Muscle of arm (tissue), 12 donors: ENCODE data around the gene IPCEF1. TPM values are rescaled to one million over a fixed set of nuclear protein-coding genes. Genes with fewer than 3 reads are reported as not detected.

Experiments used
- polyA plus RNA-seq, 12 donors: library from polyadenylated mRNA; unstranded; fragments of 120-200 nt; gene quantifications; one replicate each; pipeline ENCODE4 v1.2.1, GENCODE V29; 2013; ENCODE audit not compliant: insufficient read length in 12 of 12

Gene IPCEF1
- polyA plus RNA-seq, 12 donors: 0.74 to 2.4 (median 1.2) TPM; not detected in 2

Other genes starting within 250 kb of the IPCEF1 start
- 10 to 100 TPM in 11 of 12 donors, not detected in 1; 12.3 to 23.0 (median 18.0) TPM for gene CNKSR3, start 153.9 kb upstream of the IPCEF1 start, polyA plus RNA-seq